DOHH2 (cell line): Measurements from ENCODE around the gene GALNTL6.

ENCODE experiments used
- CTCF ChIP-seq: fragments of 200-600 bp; sonication (generic); IDR thresholded peaks from one replicate; pipeline ENCODE4 v1.5.1; 2014; ENCODE audit warnings: antibody characterized with exemption, mild to moderate bottlenecking, low read depth, low read length; ENCODE audit not compliant: poor library complexity, severe bottlenecking
- EZH2phosphoT487 ChIP-seq: fragments of 200-600 bp; sonication (generic); IDR thresholded peaks from 2 replicates; pipeline ENCODE4 v1.6.1; 2017; ENCODE audit warnings: borderline replicate concordance, mild to moderate bottlenecking, antibody characterized with exemption, low read length, moderate library complexity, mixed read lengths

DNA sequence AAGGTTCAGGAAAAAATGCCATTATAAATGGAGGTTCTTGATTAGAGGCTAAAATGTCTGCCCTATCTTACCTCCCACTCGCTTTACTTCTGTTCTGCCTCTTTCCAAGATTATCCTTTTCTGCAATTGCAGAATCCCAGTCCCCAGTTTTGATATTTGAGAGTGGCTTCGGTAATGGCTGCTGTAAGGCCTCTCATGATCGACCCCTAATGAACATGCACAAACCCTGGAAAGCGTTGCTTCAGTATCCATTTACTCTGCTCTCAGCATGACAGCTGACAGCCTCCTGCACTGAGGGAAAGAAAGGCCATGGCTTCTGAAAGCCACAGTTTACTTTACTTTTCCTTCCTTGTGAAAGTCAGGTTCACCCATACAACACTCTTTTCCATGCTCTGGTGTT lies 1030.0 kb downstream of the GALNTL6 start:
- no peak for TF ChIP-seq CTCF
- no peak for TF ChIP-seq EZH2phosphoT487
